ENCODE data around the gene TULP1. TPM values are rescaled to one million over a fixed set of nuclear protein-coding genes. Genes with fewer than 3 reads are reported as not detected.

The TULP1 gene
- total RNA-seq, 1 experiment from 2014 or later, result not detected

DNA sequence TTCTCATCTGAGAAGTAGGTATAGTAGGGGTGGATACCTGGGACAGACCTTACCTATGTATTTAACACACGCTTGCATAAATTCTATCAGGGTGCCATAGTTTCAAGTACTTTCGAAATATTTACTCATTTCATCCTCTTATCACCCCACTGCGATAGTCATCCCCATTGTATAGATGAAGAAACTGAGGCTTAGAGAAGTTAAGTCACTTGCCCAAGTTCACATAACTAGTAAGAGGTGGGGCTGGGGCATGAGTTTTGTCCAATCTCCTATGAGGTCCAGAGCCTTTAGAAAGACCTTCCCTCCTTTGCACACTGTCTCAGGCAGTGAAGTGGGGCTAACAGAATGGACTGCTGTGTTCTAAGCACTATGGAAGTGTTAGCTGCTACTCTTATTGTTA, 6.2 kb downstream of the TULP1 start:
- CTCF ChIA-PET, result interaction anchor here (0.6 kb wide), 1 partner anchor 166 kb away, joined by 5 read pairs; no protein-coding TSS in a partner anchor
- no peak for TF ChIP-seq CTCF (IDR thresholded peaks at IDR 0.05; ENCODE audit: unreplicated experiment)
- Mint-ChIP-seq H3K4me1 (ENCODE audit: low read depth, unreplicated experiment) (no peaks in the 10 kb centered on the region), H3K4me3 (ENCODE audit: low read depth, unreplicated experiment) (no peak overlapping the region), H3K27me3 (ENCODE audit: unreplicated experiment) (peaks cover 47% of the 10 kb centered on the region), H3K27ac (ENCODE audit: unreplicated experiment) (no peak overlapping the region), H3K9me3 (ENCODE audit: low read depth, unreplicated experiment) (no peaks in the 10 kb centered on the region), H3K36me3 (ENCODE audit: insufficient read depth, unreplicated experiment) (peaks cover 3% of the 10 kb centered on the region)
- BruUV-seq (replicated peaks), result no TSS peak
- DNase-seq, result no peak
- intact Hi-C loops (cut with micrococcal nuclease; ENCODE audit: unreplicated experiment), result no loop called here

GRCh38 chr6:35505999-35506412, 6.7 kb downstream of the TULP1 start:
- Mint-ChIP-seq H3K27ac (ENCODE audit: unreplicated experiment) (no peak overlapping the region), H3K27me3 (ENCODE audit: unreplicated experiment) (peaks cover 42% of the 10 kb centered on the region), H3K4me1 (ENCODE audit: low read depth, unreplicated experiment) (no peaks in the 10 kb centered on the region), H3K36me3 (ENCODE audit: insufficient read depth, unreplicated experiment) (peaks cover 3% of the 10 kb centered on the region), H3K9me3 (ENCODE audit: low read depth, unreplicated experiment) (no peaks in the 10 kb centered on the region), H3K4me3 (ENCODE audit: low read depth, unreplicated experiment) (no peak overlapping the region)
- CTCF ChIA-PET, result no interaction called here
- no peak for DNase-seq
- no peak for TF ChIP-seq CTCF (IDR thresholded peaks at IDR 0.05; ENCODE audit: unreplicated experiment)
- intact Hi-C loops (cut with micrococcal nuclease; ENCODE audit: unreplicated experiment), result no loop called here
- no TSS peak for BruUV-seq (replicated peaks)

DNA sequence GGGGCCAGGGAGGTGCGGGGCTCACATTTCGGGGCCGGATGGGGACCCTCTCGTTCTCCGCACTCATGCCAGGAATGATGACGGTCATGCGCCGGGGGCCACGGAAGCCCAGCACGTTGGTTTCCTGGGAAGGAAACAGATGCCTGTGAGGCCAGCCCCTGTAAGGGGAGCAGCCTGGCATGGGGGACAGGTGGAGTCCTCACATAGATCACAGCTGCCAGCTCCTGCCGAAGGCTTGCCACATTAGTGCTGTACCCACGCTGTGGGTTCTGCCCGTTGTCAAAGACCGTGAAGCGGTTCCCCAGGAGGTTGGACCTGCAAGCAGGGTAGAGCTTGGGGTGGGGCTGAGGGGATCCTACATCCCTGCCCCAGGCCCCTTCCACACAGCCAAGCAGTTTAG, 9.2 kb downstream of the TULP1 start:
- CTCF ChIA-PET, result no interaction called here
- no TSS peak for BruUV-seq (replicated peaks)
- no peak for DNase-seq
- TF ChIP-seq CTCF (IDR thresholded peaks at IDR 0.05; ENCODE audit: unreplicated experiment), result no peak
- peaks cover 2% of the 10 kb centered on the region for H3K9me3 Mint-ChIP-seq (ENCODE audit: low read depth, unreplicated experiment)
- H3K27me3 Mint-ChIP-seq (ENCODE audit: unreplicated experiment), result peaks cover 17% of the 10 kb centered on the region
- H3K4me3 Mint-ChIP-seq (ENCODE audit: low read depth, unreplicated experiment), result no peak overlapping the region
- no peak overlapping the region for H3K27ac Mint-ChIP-seq (ENCODE audit: unreplicated experiment)
- peaks cover 5% of the 10 kb centered on the region for H3K4me1 Mint-ChIP-seq (ENCODE audit: low read depth, unreplicated experiment)
- intact Hi-C loops (cut with micrococcal nuclease; ENCODE audit: unreplicated experiment), result no loop called here
- H3K36me3 Mint-ChIP-seq (ENCODE audit: insufficient read depth, unreplicated experiment), result peaks cover 7% of the 10 kb centered on the region

- intact Hi-C loops (cut with micrococcal nuclease; ENCODE audit: unreplicated experiment), result no loop called here
- peaks cover 12% of the 10 kb centered on the region for H3K27me3 Mint-ChIP-seq (ENCODE audit: unreplicated experiment)
- CTCF ChIA-PET, result interaction anchor here (0.6 to 0.7 kb wide), 2 partner anchors 820 to 823 kb away, joined by 4 to 5 read pairs; no protein-coding TSS in a partner anchor
- H3K27ac Mint-ChIP-seq (ENCODE audit: unreplicated experiment), result no peak overlapping the region
- peaks cover 2% of the 10 kb centered on the region for H3K9me3 Mint-ChIP-seq (ENCODE audit: low read depth, unreplicated experiment)
- peaks cover 10% of the 10 kb centered on the region for H3K4me1 Mint-ChIP-seq (ENCODE audit: low read depth, unreplicated experiment)
- no peak overlapping the region for H3K4me3 Mint-ChIP-seq (ENCODE audit: low read depth, unreplicated experiment)
- no peak for DNase-seq
- no peak for TF ChIP-seq CTCF (IDR thresholded peaks at IDR 0.05; ENCODE audit: unreplicated experiment)
- H3K36me3 Mint-ChIP-seq (ENCODE audit: insufficient read depth, unreplicated experiment), result peaks cover 25% of the 10 kb centered on the region
- BruUV-seq (replicated peaks), result no TSS peak
Observed at GRCh38 chr6:35501784-35502183, 10.9 kb downstream of the TULP1 start.
